Measurements from ENCODE around the gene PAPOLG.
"Not testable (repeated sequence)": the region's sequence is repeated elsewhere in the genome, so short reads cannot be mapped to it uniquely, and the experiment has no call there.

Gene PAPOLG

GRCh38 chr2:60825666-60826065 lies 69.6 kb downstream of the PAPOLG start:
- DNase-seq, result no peak

DNA sequence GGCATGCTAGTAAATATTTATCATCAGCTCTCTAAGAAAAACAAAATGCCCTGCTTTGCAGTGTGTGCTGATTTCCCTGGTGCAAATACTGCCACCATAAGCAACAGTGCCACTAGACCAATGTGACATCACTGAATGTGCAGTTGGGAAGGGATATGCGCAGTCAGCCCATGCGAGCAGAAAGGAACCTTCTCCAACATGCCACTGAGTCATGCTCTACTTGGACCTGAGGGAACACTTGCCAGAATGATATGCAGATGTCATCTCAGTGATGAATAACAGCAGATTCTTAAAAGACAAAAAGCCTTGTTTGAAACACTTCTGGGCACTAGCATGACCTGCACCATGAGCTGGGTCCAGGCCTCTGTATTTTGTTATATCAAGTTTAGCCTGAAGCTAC lies 70.0 kb downstream of the PAPOLG start:
- DNase-seq, result no peak

DNA sequence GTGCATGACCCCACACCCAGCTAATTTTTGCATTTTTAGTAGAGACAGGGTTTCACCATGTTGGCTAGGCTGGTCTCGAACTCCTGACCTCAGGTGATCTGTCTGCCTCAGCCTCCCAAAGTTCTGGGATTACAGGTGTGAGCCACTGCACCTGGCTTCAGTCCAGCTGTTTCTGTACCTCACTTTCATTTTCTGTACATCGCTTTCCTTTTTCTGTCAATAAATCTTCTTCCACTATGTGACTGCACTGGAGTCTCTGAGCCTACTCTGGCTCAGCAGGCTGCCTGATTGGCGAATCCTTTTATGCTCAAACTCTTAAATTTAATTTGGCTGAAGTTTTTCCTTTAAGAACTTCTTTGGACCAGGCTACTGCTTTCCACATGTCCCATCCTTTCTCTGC lies 70.8 kb downstream of the PAPOLG start:
- DNase-seq, result not testable (repeated sequence)

DNA sequence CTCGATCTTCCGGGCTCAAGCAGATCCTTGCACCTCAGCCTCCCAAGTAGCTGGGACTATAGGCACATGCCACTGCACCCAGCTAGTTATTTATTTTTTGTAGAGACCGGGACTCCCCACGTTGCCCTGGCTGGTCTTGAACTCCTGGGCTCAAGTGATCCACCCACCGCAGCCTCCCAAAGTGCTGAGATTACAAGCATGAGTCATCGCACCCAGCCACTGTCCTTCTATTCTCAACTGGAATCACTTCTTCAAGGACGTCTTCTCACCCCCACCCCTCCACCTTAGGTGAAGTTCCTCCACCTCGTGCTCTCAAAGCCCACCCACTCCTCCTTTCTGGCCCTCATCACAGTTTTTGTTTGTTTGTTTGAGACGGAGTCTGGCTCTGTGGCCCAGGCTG lies 71.3 kb downstream of the PAPOLG start:
- DNase-seq, result no peak

DNA sequence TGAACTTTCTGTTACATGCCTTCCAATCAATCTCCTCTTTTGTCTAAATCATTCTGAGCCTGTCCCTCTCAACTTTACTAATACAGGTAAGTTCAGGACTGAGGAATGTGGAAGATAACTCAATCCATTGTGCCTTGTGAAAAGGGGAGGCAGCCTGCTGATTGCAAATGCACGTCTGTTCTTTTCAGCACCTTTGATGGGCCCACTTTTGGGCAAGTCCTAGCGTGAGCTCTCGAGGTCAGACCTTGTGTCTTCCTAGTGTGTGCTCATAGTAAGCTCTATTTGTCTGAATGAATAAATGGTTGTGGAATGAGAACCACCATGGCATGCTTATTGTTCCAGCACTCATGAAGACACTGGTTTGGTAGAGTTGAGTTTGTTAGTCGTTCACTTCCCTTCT lies 74.9 kb downstream of the PAPOLG start:
- DNase-seq, result no peak

- DNase-seq, result no peak
Observed at GRCh38 chr2:60831921-60832320, 75.9 kb downstream of the PAPOLG start.

DNA sequence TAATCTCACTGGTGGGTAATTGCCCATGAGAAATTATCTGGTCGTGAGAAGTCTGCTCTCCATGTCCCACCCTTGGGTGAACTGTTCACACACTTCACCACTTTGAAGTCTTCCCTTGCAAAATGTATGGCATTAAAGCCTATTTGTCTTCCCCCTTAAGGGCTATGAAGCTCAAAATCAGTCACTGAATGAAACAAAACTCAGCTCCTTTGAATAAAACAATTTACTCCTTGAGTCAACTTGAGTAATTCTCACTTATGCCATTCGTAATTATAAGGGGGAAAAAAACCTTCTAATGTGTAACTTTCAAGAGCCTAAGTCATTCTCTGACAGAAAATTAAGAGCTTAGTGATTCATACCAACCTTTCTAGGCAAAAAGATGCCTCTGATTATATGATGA lies 76.6 kb downstream of the PAPOLG start:
- DNase-seq, result no peak

DNA sequence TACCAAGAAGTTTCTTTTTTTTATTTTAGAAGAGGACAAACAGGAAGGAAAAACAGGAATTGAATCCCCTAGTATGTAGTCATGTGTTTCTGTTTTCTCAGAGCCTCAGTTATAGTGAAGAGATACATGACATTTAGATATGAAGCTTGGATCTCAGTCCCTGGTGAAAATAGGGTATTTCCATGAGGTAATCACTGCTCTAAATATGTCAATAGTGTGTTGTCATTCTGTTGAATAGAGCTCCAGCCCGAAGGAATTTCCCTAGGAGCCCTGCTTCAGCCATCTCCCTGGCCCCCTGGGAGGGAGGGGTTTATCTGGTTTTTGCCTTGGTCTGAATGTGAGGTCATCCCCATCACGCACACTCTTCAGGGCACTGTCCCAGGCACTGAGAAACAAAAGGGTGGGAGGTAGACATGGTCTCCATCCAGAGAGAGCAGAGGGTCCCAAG lies 78.2 kb downstream of the PAPOLG start:
- DNase-seq, result no peak

DNA sequence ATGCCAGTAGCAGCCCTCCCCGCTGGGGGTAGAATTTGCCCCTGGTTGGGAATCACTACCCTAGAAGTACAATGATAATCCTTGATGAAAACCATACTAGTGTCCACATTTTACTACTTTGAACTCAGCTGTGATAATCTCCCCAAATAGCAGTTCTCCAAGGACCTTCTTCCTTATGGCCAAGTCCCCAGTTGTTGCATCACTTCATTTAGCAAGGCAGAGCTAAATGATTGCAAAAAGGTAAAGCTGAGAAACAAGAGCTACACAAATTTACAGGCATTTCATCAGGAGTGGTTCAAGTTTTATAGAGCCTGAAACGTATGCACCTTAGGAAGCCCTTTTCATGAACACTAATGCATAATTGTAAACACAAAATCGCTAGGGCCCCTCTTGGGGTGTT lies 80.4 kb downstream of the PAPOLG start:
- no peak for DNase-seq

DNA sequence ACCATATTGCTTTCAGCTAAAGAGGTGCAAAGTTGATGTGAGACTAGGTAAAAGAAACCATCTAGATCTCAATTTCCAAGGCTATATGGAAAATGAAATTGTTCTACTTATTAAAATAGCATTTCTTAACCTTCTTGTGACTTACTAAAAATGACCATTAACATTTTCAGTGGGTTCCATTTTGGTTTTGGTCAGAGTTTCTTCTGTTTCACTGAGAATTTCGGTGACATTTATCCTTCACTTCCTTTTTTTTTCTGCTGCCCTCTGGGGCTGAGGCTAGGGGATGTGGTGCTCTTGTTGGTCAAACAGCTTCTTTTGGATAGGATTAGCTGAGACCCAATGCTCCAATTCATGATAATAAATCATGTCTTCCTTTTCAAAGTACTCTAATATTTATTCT lies 81.1 kb downstream of the PAPOLG start:
- DNase-seq, result no peak

- no peak for DNase-seq
Observed at GRCh38 chr2:60838481-60838880, 82.4 kb downstream of the PAPOLG start.

DNA sequence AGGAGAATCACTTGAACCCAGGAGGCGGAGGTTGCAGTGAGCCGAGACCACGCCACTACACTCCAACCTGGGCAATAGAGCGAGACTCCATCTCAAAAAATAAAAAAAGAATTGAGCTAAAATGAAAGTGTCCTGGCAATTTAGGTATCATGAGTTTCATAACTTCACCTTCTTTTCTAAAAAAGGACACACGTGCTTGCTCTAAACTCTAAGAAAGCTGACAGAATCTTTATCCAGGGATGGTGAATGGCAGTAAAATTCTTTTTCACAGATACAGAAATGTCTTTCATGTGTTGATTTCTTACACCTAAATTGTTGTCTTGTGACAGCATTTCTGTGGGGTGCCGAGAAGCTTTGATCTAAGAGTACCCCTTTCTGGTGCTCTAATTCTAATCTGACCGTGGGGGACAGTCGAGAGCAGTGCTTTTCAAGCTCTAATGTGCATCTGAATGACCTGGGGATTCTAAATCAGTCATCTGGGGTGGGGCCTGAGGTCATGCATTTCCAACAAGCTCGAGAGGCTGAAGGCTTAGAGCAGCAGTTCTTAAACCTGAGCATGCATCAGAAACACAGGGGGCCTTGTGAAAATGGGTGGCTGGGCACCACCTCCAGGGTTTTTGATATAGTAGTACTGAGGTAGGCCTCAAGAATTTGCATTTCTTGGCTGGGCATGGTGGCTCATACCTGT lies 83.2 kb downstream of the PAPOLG start:
- no peak for DNase-seq

- no peak for DNase-seq
Observed at GRCh38 chr2:60840880-60841279, 84.8 kb downstream of the PAPOLG start.

DNA sequence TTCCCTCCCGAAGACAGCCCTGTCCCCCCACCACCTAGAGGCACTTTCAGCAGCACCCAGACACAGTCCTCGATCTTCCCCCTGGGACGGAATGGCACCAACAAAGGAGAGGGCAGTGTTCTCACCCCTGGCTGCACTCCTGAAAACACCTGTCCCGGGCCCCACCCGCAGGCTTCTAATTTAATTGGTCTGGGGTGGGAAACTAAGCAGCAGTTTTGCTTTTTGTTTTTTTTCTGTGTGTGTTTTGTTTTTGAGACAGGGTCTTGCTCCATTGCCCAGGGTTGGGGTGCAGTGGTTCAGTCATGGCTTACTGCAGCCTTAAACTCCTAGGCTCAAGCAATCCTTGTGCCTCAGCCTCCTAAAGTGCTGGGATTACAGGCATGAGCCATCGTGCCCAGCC lies 86.9 kb downstream of the PAPOLG start:
- no peak for DNase-seq

DNA sequence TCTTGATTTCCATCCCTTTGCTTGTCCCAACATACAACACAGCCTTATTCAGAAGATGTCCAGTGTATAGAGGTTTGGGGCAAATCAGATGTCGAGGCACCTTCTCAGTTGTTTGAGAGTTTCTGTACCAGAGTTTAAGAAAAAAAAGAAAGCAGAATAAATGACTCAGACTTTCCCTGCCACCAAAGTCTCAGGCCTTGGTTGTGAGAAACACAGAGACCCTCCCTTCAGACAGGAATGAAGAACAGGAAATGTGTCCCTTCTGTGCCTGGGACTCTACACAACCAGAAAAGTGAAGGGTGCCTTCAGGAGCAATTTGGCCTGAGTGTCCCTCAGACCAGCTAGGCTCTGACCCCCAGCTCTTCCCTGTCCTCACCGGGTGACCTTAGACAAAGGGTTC lies 88.0 kb downstream of the PAPOLG start:
- DNase-seq, result no peak

DNA sequence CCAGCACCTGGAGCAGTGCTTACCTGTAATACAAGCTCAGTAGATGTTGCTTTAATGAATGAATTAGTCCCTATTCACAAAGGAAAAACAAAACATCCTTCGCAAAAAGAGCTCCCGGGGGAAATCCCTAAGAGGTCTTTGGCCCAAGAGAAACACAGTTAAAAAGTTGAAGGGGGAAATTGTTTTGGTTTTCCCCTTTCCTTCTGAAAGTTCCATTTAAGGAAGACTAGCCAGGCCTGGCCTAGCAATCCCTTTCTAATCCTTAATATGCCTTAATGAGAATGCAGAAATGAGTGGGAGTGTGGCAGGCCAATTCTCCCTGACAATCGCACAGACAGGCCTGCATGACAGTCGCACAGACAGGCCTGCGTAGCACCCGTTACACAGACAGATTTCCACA lies 91.8 kb downstream of the PAPOLG start:
- no peak for DNase-seq

Data from SW 1271 (cell line).